H1 (cell line): ENCODE data around the gene SETD1B. TPM values are rescaled to one million over a fixed set of nuclear protein-coding genes. Genes with fewer than 3 reads are reported as not detected.

Source experiments
- CTCF ChIA-PET: fragments of 300-600 bp; sonication (Branson Sonifier 250); formaldehyde crosslinking; loops from one replicate; lab custom pipeline; 2021; ENCODE audit not compliant: partially characterized antibody; lab: Charles Lee
- POLR2A ChIA-PET: fragments of 300-600 bp; sonication (Branson Sonifier 250); formaldehyde crosslinking; loops from one replicate; lab custom pipeline; 2021; ENCODE audit warnings: inconsistent platforms; ENCODE audit not compliant: partially characterized antibody; lab: Charles Lee
- DNase-seq, 2 experiments: peaks; one replicate each; pipeline versions ENCODE4 v3.0.0 to v3.0.0-alpha.2; 2010 to 2022; ENCODE audit warnings: low spot score in 2 of 2, low read depth in 1 of 2, mixed read lengths in 1 of 2
- FAIRE-seq: peaks from 2 replicates; lab custom pipeline; 2011; peaks lifted over from hg19 to GRCh38; lab: Jason Lieb, UNC
- H2AFZ ChIP-seq: 2 replicates; pipeline ENCODE4 v1.8.1; 2012; ENCODE audit warnings: low read length, inconsistent platforms
- H2AK5ac ChIP-seq: 2 replicates; pipeline ENCODE4 v1.6.1; 2013; ENCODE audit warnings: low read depth, low read length
- H2BK120ac ChIP-seq: replicated peaks from 2 replicates; pipeline ENCODE3; 2013; ENCODE audit warnings: low read depth, low read length, inconsistent platforms
- H2BK12ac ChIP-seq: 2 replicates; pipeline ENCODE4 v1.6.1; 2013; ENCODE audit warnings: low read depth, low read length
- H2BK15ac ChIP-seq: 2 replicates; pipeline ENCODE4 v1.6.1; 2013; ENCODE audit warnings: low read length
- H2BK20ac ChIP-seq: 2 replicates; pipeline ENCODE4 v1.6.1; 2013; ENCODE audit warnings: low read length
- H2BK5ac ChIP-seq: 2 replicates; pipeline ENCODE4 v1.6.1; 2013; ENCODE audit warnings: low read depth, low read length
- H3K14ac ChIP-seq: 2 replicates; pipeline ENCODE4 v1.6.1; 2013; ENCODE audit warnings: inconsistent platforms; ENCODE audit not compliant: insufficient read length
- H3K18ac ChIP-seq: 2 replicates; pipeline ENCODE4 v1.6.1; 2013; ENCODE audit warnings: low read length; ENCODE audit errors: extremely low read depth
- H3K23ac ChIP-seq: 2 replicates; pipeline ENCODE4 v1.6.1; 2013; ENCODE audit warnings: inconsistent platforms; ENCODE audit not compliant: insufficient read length
- H3K23me2 ChIP-seq: 2 replicates; pipeline ENCODE4 v1.6.1; 2013; ENCODE audit warnings: low read depth, low read length
- H3K27ac ChIP-seq: 2 replicates; pipeline ENCODE4 v1.6.1; 2011; ENCODE audit warnings: low read depth, low read length, inconsistent platforms
- H3K27me3 ChIP-seq, 4 experiments: replicated peaks in 1 of 4; 1 replicate in 1 of 4; 2 replicates in 3 of 4; pipeline versions ENCODE4 v1.6.1 to v1.8.1; 2011 to 2013; ENCODE audit warnings: low read length in 3 of 4, mild to moderate bottlenecking in 3 of 4, inconsistent platforms in 2 of 4, mixed read lengths in 2 of 4, moderate library complexity in 1 of 4; ENCODE audit not compliant: control insufficient read depth in 3 of 4, insufficient read depth in 3 of 4; ENCODE audit errors: extremely low read depth in 1 of 4
- H3K36me3 ChIP-seq, 4 experiments: 2 replicates each; pipeline versions ENCODE4 v1.6.1 to v1.8.1; 2011 to 2013; ENCODE audit warnings: mild to moderate bottlenecking in 4 of 4, low read length in 3 of 4, moderate library complexity in 2 of 4, control low read depth in 1 of 4, inconsistent platforms in 1 of 4; ENCODE audit not compliant: insufficient read depth in 4 of 4, control insufficient read depth in 2 of 4
- H3K4ac ChIP-seq: replicated peaks from 2 replicates; pipeline ENCODE3; 2013; ENCODE audit warnings: low read length, low read depth, mixed read lengths, inconsistent platforms; ENCODE audit not compliant: insufficient read length
- H3K4me1 ChIP-seq, 4 experiments: replicated peaks in 1 of 4; 1 replicate in 1 of 4; 2 replicates in 3 of 4; pipeline versions ENCODE4 v1.6.1 to v1.8.1; 2011 to 2013; ENCODE audit warnings: low read length in 3 of 4, inconsistent platforms in 2 of 4, mixed read lengths in 1 of 4; ENCODE audit not compliant: insufficient read depth in 4 of 4, control insufficient read depth in 3 of 4
- H3K4me2 ChIP-seq, 2 experiments: 2 replicates each; pipeline versions ENCODE4 v1.6.1 to v1.8.1; 2011 to 2013; ENCODE audit warnings: low read depth in 2 of 2, low read length in 2 of 2, control low read depth in 1 of 2, inconsistent platforms in 1 of 2, mild to moderate bottlenecking in 1 of 2; ENCODE audit not compliant: insufficient read depth in 1 of 2
- H3K4me3 ChIP-seq, 4 experiments: fragments of 200-600, 300-600 bp in 1 of 4; sonication (generic), shearing (Covaris generic), sonication (Bioruptor Twin) in 1 of 4; 2 replicates each; pipeline versions ENCODE4 v1.5.1 to v1.8.1; 2011 to 2016; ENCODE audit warnings: low read length in 4 of 4, low read depth in 3 of 4, control low read depth in 2 of 4, inconsistent platforms in 2 of 4, mild to moderate bottlenecking in 2 of 4, mixed read lengths in 1 of 4, moderate library complexity in 1 of 4; ENCODE audit not compliant: insufficient read depth in 2 of 4; ENCODE audit errors: extremely low read depth in 1 of 4
- H3K56ac ChIP-seq: replicated peaks from 2 replicates; pipeline ENCODE3; 2013; ENCODE audit warnings: low read depth, mild to moderate bottlenecking, mixed read lengths, low read length, inconsistent platforms; ENCODE audit not compliant: insufficient read length
- H3K79me1 ChIP-seq: 2 replicates; pipeline ENCODE4 v1.6.1; 2013; ENCODE audit warnings: low read depth, low read length, control low read depth
- H3K79me2 ChIP-seq, 2 experiments: 2 replicates each; pipeline versions ENCODE4 v1.6.1 to v1.8.1; 2012 to 2013; ENCODE audit warnings: low read length in 2 of 2, mild to moderate bottlenecking in 2 of 2, inconsistent platforms in 1 of 2; ENCODE audit not compliant: insufficient read depth in 2 of 2, control insufficient read depth in 1 of 2
- H3K9ac ChIP-seq, 4 experiments: replicated peaks in 1 of 4; 1 replicate in 1 of 4; 2 replicates in 3 of 4; pipeline versions ENCODE4 v1.6.1 to v1.8.1; 2011 to 2013; ENCODE audit warnings: low read depth in 3 of 4, low read length in 3 of 4, control low read depth in 2 of 4, mild to moderate bottlenecking in 2 of 4, moderate library complexity in 2 of 4, inconsistent platforms in 1 of 4; ENCODE audit errors: extremely low read depth in 1 of 4
- H3K9me3 ChIP-seq, 2 experiments: 2 replicates each; pipeline versions ENCODE4 v1.6.1 to v1.8.1; 2012 to 2013; ENCODE audit warnings: mild to moderate bottlenecking in 2 of 2, moderate library complexity in 2 of 2, control low read depth in 1 of 2, inconsistent platforms in 1 of 2, low read depth in 1 of 2, low read length in 1 of 2, mixed read lengths in 1 of 2; ENCODE audit not compliant: insufficient read depth in 2 of 2
- H4K20me1 ChIP-seq, 2 experiments: replicated peaks in 1 of 2; 2 replicates each; pipeline versions ENCODE3 to v1.8.1; 2011 to 2013; ENCODE audit warnings: inconsistent platforms in 2 of 2, low read length in 2 of 2, mild to moderate bottlenecking in 1 of 2; ENCODE audit not compliant: insufficient read depth in 2 of 2, control insufficient read depth in 1 of 2
- H4K5ac ChIP-seq: 2 replicates; pipeline ENCODE4 v1.6.1; 2013; ENCODE audit warnings: low read length, low read depth, mixed read lengths, inconsistent platforms; ENCODE audit not compliant: insufficient read length
- H4K8ac ChIP-seq: 2 replicates; pipeline ENCODE4 v1.8.0; 2013; ENCODE audit warnings: mild to moderate bottlenecking, moderate library complexity, low read length, inconsistent platforms; ENCODE audit not compliant: insufficient read depth; ENCODE audit errors: extremely low read depth
- H4K91ac ChIP-seq: replicated peaks from 2 replicates; pipeline ENCODE3; 2013; ENCODE audit warnings: low read length, mixed read lengths, inconsistent platforms; ENCODE audit not compliant: insufficient read length
- CHD2 ChIP-seq: IDR thresholded peaks from 2 replicates; pipeline ENCODE4 v1.6.1; 2012; ENCODE audit warnings: low read length, improper control_type of control experiment
- MAFK ChIP-seq: IDR thresholded peaks from 2 replicates; pipeline ENCODE4 v1.6.1; 2012; ENCODE audit warnings: low read depth, mild to moderate bottlenecking, improper control_type of control experiment, low read length
- NRF1 ChIP-seq: IDR thresholded peaks from 2 replicates; pipeline ENCODE4 v1.6.1; 2011; ENCODE audit warnings: mild to moderate bottlenecking, low read depth, low read length, improper control_type of control experiment
- SP1 ChIP-seq: IDR thresholded peaks from 2 replicates; pipeline ENCODE4 v1.6.1; 2011; ENCODE audit warnings: low read depth, low read length
- WGBS, 2 experiments: shearing (Covaris generic) in 1 of 2; methylation state at CpG; one replicate each; pipeline versions ENCODE4 v1.1.6 to v1.1.7; 2013 to 2015; ENCODE audit warnings: low lambda C conversion rate in 2 of 2, mixed read lengths in 2 of 2, inconsistent platforms in 1 of 2, low coverage in 1 of 2, missing lambda C conversion rate in 1 of 2; ENCODE audit not compliant: insufficient replicate concordance in 2 of 2, insufficient coverage in 1 of 2, insufficient read length in 1 of 2; ENCODE audit errors: extremely low coverage in 1 of 2, missing lambda C conversion rate in 1 of 2; 5-methylcytosine and 5-hydroxymethylcytosine counted together
- polyA plus RNA-seq, 7 experiments: library from polyadenylated mRNA; depleted of rRNA in 3 of 7; stranded (reverse) in 5 of 7; unstranded in 2 of 7; fragments of >200 nt in 5 of 7; fragments of 200-250 nt in 2 of 7; gene quantifications; 1 replicate in 5 of 7; 2 replicates in 1 of 7; 4 replicates in 1 of 7; pipeline versions ENCODE4 v1.2.1 to v1.2.3, GENCODE V29; 2011 to 2013; ENCODE audit warnings: missing spikeins in 2 of 7, mixed read lengths in 2 of 7
- total RNA-seq: library from RNA; stranded (reverse); fragmentation: NEBNext Ultra II Directional; extraction: Animal tissue kit (Norgen Biotek cat#: 25700); gene quantifications from 2 replicates; pipeline ENCODE4 v1.2.1, GENCODE V29; 2021

SETD1B gene
- total and polyA plus RNA-seq, 2 of the 8 experiments (the other 6 are each of a cell fraction or from before 2014, with no cell fraction given), result 1.3 to 17.7 TPM

DNA sequence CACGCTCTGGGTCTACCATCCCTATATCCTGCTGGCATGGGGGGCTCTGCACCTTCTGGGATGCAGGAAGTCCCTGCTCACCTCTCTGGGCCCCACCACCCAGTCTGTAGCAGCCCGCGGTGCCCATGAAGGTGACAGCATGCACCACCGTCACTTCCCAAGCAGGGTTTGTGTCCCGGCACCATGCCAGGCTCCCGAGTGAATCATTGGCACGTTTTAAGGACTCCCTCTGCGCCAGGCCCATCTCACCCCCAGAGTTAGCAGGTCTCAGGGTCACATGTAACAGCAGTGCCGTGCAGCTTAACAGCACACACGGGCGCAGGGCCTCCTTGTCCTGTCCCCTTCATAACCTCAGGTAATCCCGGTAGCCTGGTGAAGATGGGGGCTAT, 19.9 kb downstream of the SETD1B start:
- no peak overlapping the region for H3K18ac ChIP-seq
- no peak overlapping the region for H3K14ac ChIP-seq
- no peak overlapping the region for H4K8ac ChIP-seq
- H2BK15ac ChIP-seq, result no peak overlapping the region
- peaks cover 8 to 32% (median 24%) of the 10 kb centered on the region in 4 experiments for H3K36me3 ChIP-seq
- H2BK5ac ChIP-seq, result no peak overlapping the region
- H3K27me3 ChIP-seq, result no peaks in the 10 kb centered on the region
- H3K79me2 ChIP-seq, result no peaks in the 10 kb centered on the region
- H4K20me1 ChIP-seq, result peaks cover 0 to 15% of the 10 kb centered on the region in 2 experiments
- no peaks in the 10 kb centered on the region for H3K23me2 ChIP-seq
- ChIA-PET POLR2A (interaction anchor here (1.1 to 6.4 kb wide), 7 partner anchors 9 to 28 kb away, joined by 4 to 50 read pairs (median 6); partner anchors contain the start of genes RHOF and SETD1B), CTCF (interaction anchor here (0.8 to 14.5 kb wide), 10 partner anchors 10 to 103 kb away, joined by 3 to 163 read pairs (median 3); partner anchors contain the start of gene RHOF)
- no peaks in the 10 kb centered on the region for H3K9me3 ChIP-seq
- H3K4me1 ChIP-seq, result no peaks in the 10 kb centered on the region
- H3K9ac ChIP-seq, result no peak overlapping the region
- H3K4me2 ChIP-seq, result no peak overlapping the region
- TF ChIP-seq CHD2, result no peak
- no peak for TF ChIP-seq NRF1
- no peak for TF ChIP-seq MAFK
- no peak for TF ChIP-seq SP1
- H2BK12ac ChIP-seq, result no peak overlapping the region
- H3K23ac ChIP-seq, result no peak overlapping the region
- no peak overlapping the region for H3K56ac ChIP-seq
- DNase-seq (no peak), FAIRE-seq (no peak)
- no peak overlapping the region for H2BK20ac ChIP-seq
- H2BK120ac ChIP-seq, result no peak overlapping the region
- H3K79me1 ChIP-seq, result no peaks in the 10 kb centered on the region
- no peak overlapping the region for H3K27ac ChIP-seq
- H4K5ac ChIP-seq, result no peak overlapping the region
- H2AK5ac ChIP-seq, result no peak overlapping the region
- no peak overlapping the region for H3K4me3 ChIP-seq
- no peak overlapping the region for H3K4ac ChIP-seq
- H4K91ac ChIP-seq, result no peak overlapping the region
- 90% methylated on average over 12 of the region's 12 CpGs; no CpG with 5 or more reads in 1 of the 2 experiments for WGBS, 2 experiments
- H2AFZ ChIP-seq, result no peak overlapping the region
